SK-N-SH (cell line): Measurements from ENCODE around the gene MINDY4. TPM values are rescaled to one million over a fixed set of nuclear protein-coding genes. Genes with fewer than 3 reads are reported as not detected.

Experiments
- CTCF ChIA-PET: fragments of 300-600, 350-600 bp; formaldehyde crosslinking; extraction: SDS; loops from one replicate; lab custom pipeline; 2021; lab: Yijun Ruan, JAX
- POLR2A ChIA-PET: fragments of 350-600 bp; sonication (Branson Sonifier 250); formaldehyde crosslinking; extraction: SDS; loops from one replicate; lab custom pipeline; 2020; ENCODE audit warnings: antibody characterized with exemption, inconsistent platforms; lab: Yijun Ruan, JAX
- DNase-seq: peaks from one replicate; pipeline ENCODE4 v3.0.0; 2012
- H2AFZ ChIP-seq: fragments of 200-600 bp; sonication (generic); 2 replicates; pipeline ENCODE4 v1.8.1; 2016; ENCODE audit warnings: antibody characterized with exemption, mild to moderate bottlenecking, low read depth
- H3F3A ChIP-seq: fragments of 200-600 bp; sonication (generic); replicated peaks from 2 replicates; pipeline ENCODE3; 2016; ENCODE audit warnings: antibody characterized with exemption, mild to moderate bottlenecking; ENCODE audit not compliant: insufficient read depth
- H3K27ac ChIP-seq, 2 experiments: fragments of 200-500 bp in 1 of 2; fragments of 200-600 bp in 1 of 2; sonication (Bioruptor generic) in 1 of 2; sonication (generic), shearing (Covaris generic) in 1 of 2; 2 replicates each; pipeline versions ENCODE4 v1.5.1 to v1.6.1; 2014 to 2016; ENCODE audit warnings: low read depth in 2 of 2, inconsistent platforms in 1 of 2, low read length in 1 of 2, mild to moderate bottlenecking in 1 of 2, mixed read lengths in 1 of 2
- H3K27me3 ChIP-seq: fragments of 200-600 bp; sonication (generic), shearing (Covaris generic); 2 replicates; pipeline ENCODE4 v1.6.1; 2016; ENCODE audit warnings: mixed run types; ENCODE audit not compliant: insufficient read depth
- H3K36me3 ChIP-seq, 2 experiments: fragments of 200-500 bp in 1 of 2; fragments of 200-600 bp in 1 of 2; sonication (Bioruptor generic) in 1 of 2; sonication (generic) in 1 of 2; replicated peaks in 1 of 2; 2 replicates each; pipeline versions ENCODE3 to v1.5.1; 2014 to 2016; ENCODE audit warnings: low read length in 1 of 2, mild to moderate bottlenecking in 1 of 2; ENCODE audit not compliant: insufficient read depth in 2 of 2, control insufficient read depth in 1 of 2
- H3K4me1 ChIP-seq, 2 experiments: fragments of 200-500 bp in 1 of 2; fragments of 200-600 bp in 1 of 2; sonication (Bioruptor generic) in 1 of 2; sonication (generic), shearing (Covaris generic) in 1 of 2; 2 replicates each; pipeline versions ENCODE4 v1.5.1 to v1.6.1; 2014 to 2016; ENCODE audit warnings: low read depth in 1 of 2, low read length in 1 of 2, mixed run types in 1 of 2; ENCODE audit not compliant: insufficient read depth in 2 of 2, control insufficient read depth in 1 of 2
- H3K4me2 ChIP-seq: fragments of 200-600 bp; sonication (generic), shearing (Covaris generic); 2 replicates; pipeline ENCODE4 v1.6.1; 2017; ENCODE audit warnings: mixed run types
- H3K4me3 ChIP-seq, 2 experiments: fragments of 200-500 bp in 1 of 2; fragments of 200-600 bp in 1 of 2; sonication (Bioruptor generic) in 1 of 2; sonication (generic), shearing (Covaris generic) in 1 of 2; 2 replicates each; pipeline versions ENCODE4 v1.5.1 to v1.8.1; 2014 to 2016; ENCODE audit warnings: low read depth in 2 of 2, inconsistent platforms in 1 of 2, low read length in 1 of 2, mild to moderate bottlenecking in 1 of 2, mixed read lengths in 1 of 2, moderate library complexity in 1 of 2
- H3K79me2 ChIP-seq: fragments of 200-600 bp; sonication (generic); 2 replicates; pipeline ENCODE4 v1.8.1; 2017; ENCODE audit warnings: mild to moderate bottlenecking; ENCODE audit not compliant: insufficient read depth
- H3K9ac ChIP-seq: fragments of 200-600 bp; sonication (generic); 2 replicates; pipeline ENCODE4 v1.6.1; 2017; ENCODE audit warnings: mixed run types
- H3K9me2 ChIP-seq: fragments of 200-600 bp; sonication (generic); 2 replicates; pipeline ENCODE4 v1.6.1; 2017; ENCODE audit warnings: mixed run types
- H3K9me3 ChIP-seq: fragments of 200-600 bp; sonication (generic); 2 replicates; pipeline ENCODE4 v1.6.1; 2017; ENCODE audit warnings: mixed run types, mild to moderate bottlenecking, moderate library complexity
- H4K20me1 ChIP-seq: fragments of 200-600 bp; sonication (generic); 2 replicates; pipeline ENCODE4 v1.6.1; 2017; ENCODE audit warnings: mild to moderate bottlenecking, mixed run types; ENCODE audit not compliant: insufficient read depth
- ELF1 ChIP-seq: IDR thresholded peaks from 2 replicates; pipeline ENCODE4 v1.4.0; 2012
- EZH2phosphoT487 ChIP-seq: fragments of 200-600 bp; sonication (generic); IDR thresholded peaks from 2 replicates; pipeline ENCODE4 v1.6.1; 2017; ENCODE audit warnings: low read depth, mixed run types, mild to moderate bottlenecking, antibody characterized with exemption, moderate library complexity, borderline replicate concordance
- FOSL2 ChIP-seq: IDR thresholded peaks from 2 replicates; pipeline ENCODE4 v1.4.0; 2012; ENCODE audit warnings: low read depth, mild to moderate bottlenecking, moderate library complexity, borderline replicate concordance
- FOXM1 ChIP-seq: IDR thresholded peaks from 2 replicates; pipeline ENCODE4 v1.4.0; 2012; ENCODE audit warnings: low read depth, mild to moderate bottlenecking
- GABPA ChIP-seq: IDR thresholded peaks from 2 replicates; pipeline ENCODE4 v1.4.0; 2012; ENCODE audit warnings: low read depth, mild to moderate bottlenecking
- RAD21 ChIP-seq: IDR thresholded peaks from 2 replicates; pipeline ENCODE4 v1.6.1; 2012; ENCODE audit warnings: mild to moderate bottlenecking, low read length
- RCOR1 ChIP-seq: fragments of 150-350 bp; IDR thresholded peaks from 2 replicates; pipeline ENCODE4 v1.6.1; 2017; ENCODE audit warnings: antibody characterized with exemption, low read length
- RFX5 ChIP-seq: IDR thresholded peaks from 2 replicates; pipeline ENCODE4 v1.6.1; 2012; ENCODE audit warnings: mild to moderate bottlenecking, improper control_type of control experiment, low read length
- SMC3 ChIP-seq: IDR thresholded peaks from 2 replicates; pipeline ENCODE4 v1.6.1; 2012; ENCODE audit warnings: low read depth, low read length, improper control_type of control experiment
- TCF12 ChIP-seq: IDR thresholded peaks from 2 replicates; pipeline ENCODE4 v1.4.0; 2012
- WGBS: methylation state at CpG from one replicate; pipeline ENCODE4 v1.1.6; 2017; ENCODE audit warnings: low lambda C conversion rate; 5-methylcytosine and 5-hydroxymethylcytosine counted together
- polyA plus RNA-seq, 3 experiments: library from polyadenylated mRNA; depleted of rRNA; stranded (reverse); fragments of >200 nt; gene quantifications; 2 replicates each; pipeline ENCODE4 v1.2.3, GENCODE V29; 2012
- TF ChIP-seq, protein P1 (sequence below): IDR thresholded peaks from 2 replicates; pipeline ENCODE4 v1.4.0; 2012; ENCODE audit warnings: low read depth, borderline replicate concordance
- TF ChIP-seq, protein P2 (sequence below): IDR thresholded peaks from 2 replicates; pipeline ENCODE4; 2012
- TF ChIP-seq, protein P3 (sequence below): fragments of 150-350 bp; IDR thresholded peaks from 2 replicates; pipeline ENCODE4 v1.6.1; 2017; ENCODE audit warnings: antibody characterized with exemption, low read length, low read depth, borderline replicate concordance

Gene MINDY4
- polyA plus RNA-seq, 1 of the 3 experiments (the other 2 are of a cell fraction): 1.8 TPM

DNA sequence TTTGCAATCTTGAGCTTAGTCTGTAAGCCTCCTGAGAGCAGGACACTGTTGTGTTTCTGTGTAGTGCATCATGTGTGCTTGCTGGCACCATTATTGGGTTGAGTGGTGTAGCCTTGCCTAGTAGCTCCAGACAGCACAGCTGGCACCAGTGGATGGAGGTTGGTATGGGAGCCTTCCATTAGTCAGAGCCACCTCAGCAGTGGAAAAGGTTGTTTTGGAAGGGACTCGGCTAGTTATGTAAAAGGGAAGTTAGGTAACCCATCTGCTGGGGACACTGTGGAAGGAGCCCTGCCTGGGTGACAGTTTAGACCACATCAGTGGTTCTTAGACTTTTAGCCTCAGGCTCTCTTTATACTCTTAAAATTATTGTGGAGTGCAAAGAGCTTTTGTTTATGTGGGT is 16.3 kb downstream of the MINDY4 start:
- Histone ChIP-seq H3K27ac (no peak overlapping the region), H4K20me1 (no peaks in the 10 kb centered on the region)
- TF ChIP-seq, protein P1, sequence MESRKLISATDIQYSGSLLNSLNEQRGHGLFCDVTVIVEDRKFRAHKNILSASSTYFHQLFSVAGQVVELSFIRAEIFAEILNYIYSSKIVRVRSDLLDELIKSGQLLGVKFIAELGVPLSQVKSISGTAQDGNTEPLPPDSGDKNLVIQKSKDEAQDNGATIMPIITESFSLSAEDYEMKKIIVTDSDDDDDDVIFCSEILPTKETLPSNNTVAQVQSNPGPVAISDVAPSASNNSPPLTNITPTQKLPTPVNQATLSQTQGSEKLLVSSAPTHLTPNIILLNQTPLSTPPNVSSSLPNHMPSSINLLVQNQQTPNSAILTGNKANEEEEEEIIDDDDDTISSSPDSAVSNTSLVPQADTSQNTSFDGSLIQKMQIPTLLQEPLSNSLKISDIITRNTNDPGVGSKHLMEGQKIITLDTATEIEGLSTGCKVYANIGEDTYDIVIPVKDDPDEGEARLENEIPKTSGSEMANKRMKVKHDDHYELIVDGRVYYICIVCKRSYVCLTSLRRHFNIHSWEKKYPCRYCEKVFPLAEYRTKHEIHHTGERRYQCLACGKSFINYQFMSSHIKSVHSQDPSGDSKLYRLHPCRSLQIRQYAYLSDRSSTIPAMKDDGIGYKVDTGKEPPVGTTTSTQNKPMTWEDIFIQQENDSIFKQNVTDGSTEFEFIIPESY: no peak
- TF ChIP-seq, all 33 proteins: peak for 0
- POLR2A ChIA-PET: no interaction called here
- no peak overlapping the region for H3K9ac ChIP-seq
- no peaks in the 10 kb centered on the region for H3K9me2 ChIP-seq
- DNase-seq: no peak
- no peaks in the 10 kb centered on the region for H3K27me3 ChIP-seq
- H3K4me1 ChIP-seq: no peaks in the 10 kb centered on the region
- 86% methylated on average over 1 of the region's 1 CpG for WGBS
- H3K36me3 ChIP-seq: peaks cover 11 to 79% of the 10 kb centered on the region in 2 experiments
- H3K4me2 ChIP-seq: no peak overlapping the region
- no peaks in the 10 kb centered on the region for H3K9me3 ChIP-seq
- no peaks in the 10 kb centered on the region for H3K79me2 ChIP-seq
- H2AFZ ChIP-seq: no peak overlapping the region
- H3K4me3 ChIP-seq: no peak overlapping the region
- peaks cover 3% of the 10 kb centered on the region for H3F3A ChIP-seq
- CTCF ChIA-PET: interaction anchor here (1.0 to 1.2 kb wide), 4 partner anchors 10 to 336 kb away, joined by 3 to 6 read pairs (median 4); no protein-coding TSS in a partner anchor

DNA sequence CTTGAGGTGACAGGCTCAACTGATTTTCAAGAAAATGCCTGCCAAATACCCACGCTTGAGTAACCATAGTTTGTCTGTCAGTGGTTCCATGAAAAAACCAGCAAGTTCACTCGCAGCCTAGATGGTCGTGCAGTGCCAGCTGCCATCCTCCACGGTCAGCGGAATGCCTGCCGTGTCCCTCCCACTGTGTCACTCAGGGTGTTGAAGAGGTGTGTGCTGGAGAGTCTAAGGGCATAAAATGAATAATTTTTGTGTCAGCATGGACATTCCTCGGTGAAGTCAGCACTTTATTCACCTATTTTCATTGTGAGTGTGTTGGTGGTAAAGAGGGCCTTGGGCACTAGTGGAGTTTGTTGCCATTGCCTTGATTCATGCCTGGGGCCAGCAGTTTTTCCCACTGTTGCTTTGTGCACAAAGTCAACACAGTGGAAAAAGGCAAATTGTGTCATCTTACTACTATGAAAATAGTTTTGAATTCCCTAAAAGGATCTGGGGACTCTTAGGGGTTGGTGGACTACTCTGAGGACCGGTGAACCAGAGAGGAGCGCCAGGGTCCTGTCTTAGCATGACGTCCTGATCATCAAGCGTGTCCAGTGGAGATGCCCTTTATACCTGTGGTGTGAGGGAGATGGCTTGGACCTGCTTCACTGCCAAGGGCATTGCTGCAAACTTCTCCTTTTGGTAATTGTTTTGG is 17.6 kb downstream of the MINDY4 start:
- CTCF ChIA-PET: interaction anchor here (1.0 to 1.2 kb wide), 3 partner anchors 9 to 195 kb away, joined by 4 read pairs; no protein-coding TSS in a partner anchor
- POLR2A ChIA-PET: no interaction called here
- no peak overlapping the region for H3K9ac ChIP-seq

DNA sequence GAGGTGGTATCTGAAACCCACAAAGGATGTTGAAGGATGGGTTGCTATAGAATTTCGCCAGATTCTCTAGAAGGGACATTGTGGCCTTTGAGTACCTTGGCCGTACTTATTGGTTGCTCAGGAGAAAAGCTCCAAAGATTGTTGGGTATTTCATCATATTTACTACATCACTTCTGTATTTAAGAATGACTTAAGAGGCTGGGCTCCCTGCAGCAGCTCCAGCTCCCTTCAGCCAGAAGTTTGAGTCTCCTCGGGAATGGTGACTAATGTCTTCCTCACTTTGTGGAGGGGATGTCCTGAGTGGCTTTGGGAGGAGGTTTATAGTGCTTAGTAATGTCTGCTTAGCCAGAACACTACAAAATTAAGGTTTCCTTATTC is 18.1 kb downstream of the MINDY4 start:
- Histone ChIP-seq H3K36me3 (peaks cover 11 to 66% of the 10 kb centered on the region in 2 experiments), H3K27ac (peak overlapping the region in 1 of 2 experiments; percentile 15; a peak in 1 of 4 replicates), H3K79me2 (no peaks in the 10 kb centered on the region), H3K9me2 (no peaks in the 10 kb centered on the region), H3K4me3 (no peak overlapping the region), H2AFZ (no peak overlapping the region)
- POLR2A ChIA-PET: no interaction called here
- 54% methylated on average over 3 of the region's 3 CpGs for WGBS
- CTCF ChIA-PET: interaction anchor here (1.0 kb wide), 1 partner anchor 194 kb away, joined by 4 read pairs; no protein-coding TSS in a partner anchor
- TF ChIP-seq RAD21 (no peak), EZH2phosphoT487 (no peak), GABPA (no peak), FOXM1 (no peak), RFX5 (no peak), TCF12 (0 out of 2 replicates have a peak, but pooled peaks have one; percentile 3), FOSL2 (0 out of 2 replicates have a peak, but pooled peaks have one; percentile 11), RCOR1 (no peak), ELF1 (no peak)
- TF ChIP-seq, protein P2, sequence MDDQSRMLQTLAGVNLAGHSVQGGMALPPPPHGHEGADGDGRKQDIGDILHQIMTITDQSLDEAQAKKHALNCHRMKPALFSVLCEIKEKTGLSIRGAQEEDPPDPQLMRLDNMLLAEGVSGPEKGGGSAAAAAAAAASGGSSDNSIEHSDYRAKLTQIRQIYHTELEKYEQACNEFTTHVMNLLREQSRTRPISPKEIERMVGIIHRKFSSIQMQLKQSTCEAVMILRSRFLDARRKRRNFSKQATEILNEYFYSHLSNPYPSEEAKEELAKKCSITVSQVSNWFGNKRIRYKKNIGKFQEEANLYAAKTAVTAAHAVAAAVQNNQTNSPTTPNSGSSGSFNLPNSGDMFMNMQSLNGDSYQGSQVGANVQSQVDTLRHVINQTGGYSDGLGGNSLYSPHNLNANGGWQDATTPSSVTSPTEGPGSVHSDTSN: no peak
- TF ChIP-seq, protein P3, sequence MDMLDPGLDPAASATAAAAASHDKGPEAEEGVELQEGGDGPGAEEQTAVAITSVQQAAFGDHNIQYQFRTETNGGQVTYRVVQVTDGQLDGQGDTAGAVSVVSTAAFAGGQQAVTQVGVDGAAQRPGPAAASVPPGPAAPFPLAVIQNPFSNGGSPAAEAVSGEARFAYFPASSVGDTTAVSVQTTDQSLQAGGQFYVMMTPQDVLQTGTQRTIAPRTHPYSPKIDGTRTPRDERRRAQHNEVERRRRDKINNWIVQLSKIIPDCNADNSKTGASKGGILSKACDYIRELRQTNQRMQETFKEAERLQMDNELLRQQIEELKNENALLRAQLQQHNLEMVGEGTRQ: no peak
- TF ChIP-seq, all 33 proteins: peak for 2
- Histone ChIP-seq H4K20me1 (no peaks in the 10 kb centered on the region), H3K9me3 (no peaks in the 10 kb centered on the region), H3K4me2 (no peak overlapping the region), H3K4me1 (no peaks in the 10 kb centered on the region), H3F3A (peaks cover 3% of the 10 kb centered on the region), H3K9ac (no peak overlapping the region), H3K27me3 (no peaks in the 10 kb centered on the region)
- no peak for DNase-seq

More for the DNA sequence above, 17.6 kb downstream of the MINDY4 start:
- Histone ChIP-seq H2AFZ (no peak overlapping the region), H3K4me1 (no peaks in the 10 kb centered on the region), H3K4me2 (no peak overlapping the region), H3K36me3 (peaks cover 11 to 71% of the 10 kb centered on the region in 2 experiments), H3K9me3 (no peaks in the 10 kb centered on the region), H3K79me2 (no peaks in the 10 kb centered on the region), H3K27me3 (no peaks in the 10 kb centered on the region), H4K20me1 (no peaks in the 10 kb centered on the region), H3K27ac (peak overlapping the region in 1 of 2 experiments; percentile 15; a peak in 1 of 4 replicates), H3K9me2 (no peaks in the 10 kb centered on the region), H3K4me3 (no peak overlapping the region), H3F3A (peaks cover 3% of the 10 kb centered on the region)
- TF ChIP-seq SMC3: no peak
- 82% methylated on average over 11 of the region's 11 CpGs for WGBS
- DNase-seq: no peak
